GM12878 (cell line): Measurements from ENCODE around the gene GPC3.

Source experiments
- CHD4 ChIP-seq: fragments of 200-600 bp; sonication (generic); IDR thresholded peaks from 2 replicates; pipeline ENCODE4 v1.6.1; 2016; ENCODE audit warnings: mild to moderate bottlenecking
- CTCF ChIP-seq, 3 experiments: IDR thresholded peaks in 2 of 3; conservative IDR thresholded peaks in 1 of 3; 2 replicates each; pipeline ENCODE4 v1.5.1; 2011; ENCODE audit warnings: low read depth in 3 of 3, low read length in 3 of 3, mild to moderate bottlenecking in 3 of 3, control low read depth in 2 of 3, moderate library complexity in 2 of 3, inconsistent platforms in 1 of 3, mixed read lengths in 1 of 3; ENCODE audit not compliant: control insufficient read depth in 2 of 3, insufficient read depth in 1 of 3; ENCODE audit errors: extremely low read depth in 1 of 3
- CUX1 ChIP-seq: IDR thresholded peaks from 2 replicates; pipeline ENCODE4 v1.6.1; 2012; ENCODE audit warnings: improper control_type of control experiment, low read depth, low read length; ENCODE audit not compliant: insufficient replicate concordance

DNA sequence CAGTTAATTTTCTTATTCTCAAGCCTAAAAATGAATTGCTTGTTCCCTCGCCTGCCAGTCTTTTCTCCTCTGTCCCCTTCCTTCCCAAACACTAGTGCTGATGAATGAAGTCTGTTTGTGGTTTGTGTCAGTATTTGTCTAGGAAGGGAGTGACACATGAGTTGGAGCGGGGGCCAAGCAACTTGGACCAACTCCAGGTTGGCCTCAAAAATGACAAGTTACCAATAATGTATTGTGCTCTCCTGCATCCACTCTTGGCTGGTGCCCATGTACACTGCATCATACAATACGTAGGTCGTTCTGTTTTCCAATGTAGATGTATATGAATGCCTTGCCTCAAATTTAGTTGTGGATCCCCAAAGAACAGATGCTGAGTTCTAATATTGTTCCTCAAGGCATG lies 347.1 kb downstream of the GPC3 start:
- no peak for TF ChIP-seq CHD4
- TF ChIP-seq CTCF (IDR thresholded peaks at IDR 0.05 in 2 of 3, conservative IDR thresholded peaks at IDR 0.05 in 1 of 3; ENCODE audit: control insufficient read depth in 2 of 3, extremely low read depth in 1 of 3, insufficient read depth in 1 of 3, low read depth in 3 of 3, low read length in 3 of 3) = no peak
- TF ChIP-seq CUX1 = no peak
